Hematopoietic multipotent progenitor cell treated with erythropoietin and hydrocortisone succinate and interleukin-3 and kit ligand, for 6 days (in vitro differentiated cells): ENCODE measurements around the gene OSCP1.
A peak's percentile ranks its signal among the peaks of the same experiment; 100 is the strongest.

Source experiments
- DNase-seq: peaks from one replicate; pipeline ENCODE4 v3.0.0-alpha.2; 2015

Gene OSCP1

GRCh38 chr1:36446271-36446670 is 4.0 kb downstream of the OSCP1 start:
- DNase-seq: peak; percentile 76

GRCh38 chr1:36443297-36443696 is 7.0 kb downstream of the OSCP1 start:
- DNase-seq: no peak

- DNase-seq: peak; percentile 24
Observed at GRCh38 chr1:36442337-36442736, 7.9 kb downstream of the OSCP1 start.

- DNase-seq: no peak
Observed at GRCh38 chr1:36440646-36441045, 9.6 kb downstream of the OSCP1 start.

DNA sequence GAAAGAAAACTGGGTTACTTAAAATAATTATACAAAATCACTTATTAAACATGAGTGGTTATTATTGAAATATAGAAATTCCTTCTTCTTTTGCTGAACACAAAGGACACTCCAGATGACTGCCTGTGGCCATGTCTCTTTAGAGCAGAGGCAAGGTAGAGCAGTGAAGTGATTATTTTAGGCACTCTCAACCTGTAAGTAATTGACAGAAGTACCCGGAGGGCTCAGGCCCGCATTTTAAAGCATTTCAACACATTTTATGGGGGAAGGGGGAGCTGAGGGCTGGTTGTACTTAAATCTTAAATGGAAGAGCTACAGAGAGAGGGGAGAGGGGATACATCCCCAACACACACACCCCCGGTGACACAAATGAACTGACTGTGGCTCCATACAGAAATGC is 10.2 kb downstream of the OSCP1 start:
- DNase-seq: no peak

GRCh38 chr1:36438715-36439114 is 11.5 kb downstream of the OSCP1 start:
- DNase-seq: no peak

GRCh38 chr1:36436821-36437220 is 13.4 kb downstream of the OSCP1 start:
- DNase-seq: no peak

- DNase-seq: no peak
Observed at GRCh38 chr1:36433102-36433501, 17.1 kb downstream of the OSCP1 start.

DNA sequence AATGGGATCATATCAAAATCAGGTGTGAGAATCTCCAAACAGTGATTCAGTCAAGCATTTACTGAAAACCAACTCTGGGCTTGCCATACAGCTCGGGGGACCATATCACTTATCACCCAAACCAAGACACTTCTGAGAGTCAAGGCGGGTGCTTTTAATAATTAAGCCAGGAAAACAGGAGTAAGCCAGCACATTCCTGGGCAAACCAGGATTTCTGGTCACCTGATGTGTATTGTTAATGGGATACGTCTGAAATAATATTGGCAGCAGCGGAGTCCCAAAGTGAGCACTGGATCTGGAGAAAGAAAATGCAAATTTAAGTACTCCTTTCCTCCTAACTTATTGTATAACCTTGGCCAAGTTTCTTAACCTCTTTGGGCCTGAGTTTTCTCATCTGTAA is 17.6 kb downstream of the OSCP1 start:
- DNase-seq: no peak

DNA sequence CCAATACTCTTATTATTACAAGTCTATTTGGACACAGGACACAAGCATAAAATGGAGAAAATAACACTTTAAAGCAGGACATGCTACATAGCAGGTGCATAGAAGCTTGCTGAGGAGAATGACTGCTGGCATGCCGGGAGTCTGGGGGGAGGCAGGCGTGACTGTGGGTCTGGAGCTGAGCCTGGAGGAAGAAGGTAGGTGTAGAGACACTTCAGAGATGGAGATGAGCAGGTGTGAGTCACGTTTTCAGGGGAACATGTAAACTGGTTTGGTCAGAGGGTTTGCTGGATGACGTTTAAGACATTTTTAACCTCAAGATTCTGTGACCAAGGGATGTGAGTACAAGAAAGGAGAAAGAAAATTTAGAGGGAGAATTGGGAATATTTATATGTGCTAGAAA is 24.5 kb downstream of the OSCP1 start:
- DNase-seq: no peak

- no peak for DNase-seq
Observed at GRCh38 chr1:36421649-36422048, 28.6 kb downstream of the OSCP1 start.

DNA sequence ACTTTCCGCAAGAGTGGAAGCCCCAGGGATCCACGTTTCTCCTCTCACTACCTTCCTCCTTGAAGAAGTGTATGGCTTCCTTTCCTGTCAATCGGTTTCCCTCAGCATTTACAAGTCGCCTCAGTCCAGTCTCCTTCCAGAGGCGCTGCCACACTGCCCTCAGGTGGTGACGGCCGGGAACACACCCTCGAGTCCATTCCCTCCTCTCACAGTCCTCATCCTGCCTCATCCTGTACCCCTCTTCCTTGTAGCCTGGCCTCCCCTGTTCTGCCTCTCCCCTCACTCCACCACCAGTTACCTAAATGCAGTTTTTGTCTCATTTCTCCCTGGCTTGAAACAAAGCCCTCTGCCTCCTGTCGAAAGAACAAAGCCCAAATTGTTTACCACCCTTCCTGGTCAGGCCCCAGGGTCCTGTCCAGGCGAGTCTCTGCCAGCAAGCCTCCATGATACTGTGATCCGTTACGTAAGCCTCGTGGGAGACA is 29.4 kb downstream of the OSCP1 start:
- DNase-seq: peak; percentile 91

DNA sequence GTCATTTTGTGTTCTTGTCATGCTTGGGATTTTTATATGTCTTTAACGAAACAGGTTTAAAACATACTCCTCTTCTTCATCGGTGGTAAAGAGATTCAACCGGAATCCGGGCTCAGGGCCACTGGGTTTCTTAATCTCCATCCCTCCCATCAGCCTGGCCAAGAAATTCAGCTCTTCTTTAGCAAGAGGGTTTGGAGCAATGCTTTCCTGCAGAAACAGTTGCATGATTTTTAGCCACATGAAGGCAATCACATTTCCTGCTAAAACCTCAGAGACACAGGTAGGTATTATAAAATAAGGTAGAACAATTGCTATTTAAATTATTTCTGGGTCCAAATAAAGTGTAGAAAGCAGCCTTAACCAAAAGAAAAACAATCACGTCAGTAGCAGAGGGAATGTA is 29.8 kb downstream of the OSCP1 start:
- no peak for DNase-seq

DNA sequence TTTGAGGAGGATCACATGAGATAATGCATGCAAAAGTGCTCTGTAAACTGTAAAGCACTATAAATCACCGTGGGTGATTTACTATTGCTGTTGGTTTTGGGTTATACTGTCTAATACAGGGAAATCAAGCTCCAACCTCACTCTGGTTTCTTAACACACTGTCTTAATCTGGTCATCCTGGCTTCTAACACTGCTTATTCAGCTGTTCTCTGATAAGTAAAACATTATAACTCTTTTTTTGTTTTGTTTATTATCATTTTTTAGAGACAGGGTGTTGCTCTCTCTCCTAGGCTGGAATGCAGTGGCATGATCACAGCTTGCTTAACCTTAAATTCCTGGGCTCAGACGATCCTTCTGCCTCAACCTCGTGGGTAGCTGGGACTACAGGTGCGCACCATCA is 30.7 kb downstream of the OSCP1 start:
- no peak for DNase-seq

DNA sequence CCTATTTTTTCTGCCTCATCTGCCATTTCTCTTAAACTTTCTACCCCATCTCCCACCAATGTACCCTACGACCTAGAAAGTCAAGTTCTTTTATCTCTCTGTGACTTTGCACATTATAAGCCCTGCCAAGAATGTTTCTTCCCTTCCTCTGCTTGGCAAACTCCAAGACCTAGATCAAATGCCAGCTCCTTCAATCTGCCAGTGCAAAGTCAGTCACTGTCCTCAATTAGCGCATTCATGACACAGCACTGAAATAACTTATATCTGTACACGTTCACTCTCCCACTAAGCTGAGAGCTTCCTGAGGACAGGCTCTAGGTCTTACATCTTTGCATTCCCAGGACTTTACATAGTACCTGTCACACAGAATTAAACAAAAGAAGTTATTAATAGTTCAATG is 31.1 kb downstream of the OSCP1 start:
- no peak for DNase-seq

DNA sequence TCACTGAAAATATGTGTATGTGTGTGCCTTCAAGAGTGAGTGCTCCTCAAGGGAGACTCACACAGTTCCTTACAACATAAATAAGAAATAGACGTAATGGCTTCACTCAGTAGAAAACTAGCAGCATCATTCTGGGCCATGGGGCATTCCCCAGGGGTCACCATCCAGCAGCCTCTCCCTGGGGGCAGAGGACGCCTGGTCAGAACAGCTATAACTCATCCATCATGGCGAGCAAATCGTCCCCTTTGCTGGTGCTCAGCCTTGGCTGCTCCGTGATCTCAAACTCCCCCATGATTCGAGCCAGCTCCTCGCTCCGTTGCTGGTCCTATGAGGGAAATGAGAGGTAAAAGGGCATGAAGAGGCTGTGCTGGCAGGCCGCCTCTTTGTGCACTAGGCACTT is 32.3 kb downstream of the OSCP1 start:
- DNase-seq: no peak

DNA sequence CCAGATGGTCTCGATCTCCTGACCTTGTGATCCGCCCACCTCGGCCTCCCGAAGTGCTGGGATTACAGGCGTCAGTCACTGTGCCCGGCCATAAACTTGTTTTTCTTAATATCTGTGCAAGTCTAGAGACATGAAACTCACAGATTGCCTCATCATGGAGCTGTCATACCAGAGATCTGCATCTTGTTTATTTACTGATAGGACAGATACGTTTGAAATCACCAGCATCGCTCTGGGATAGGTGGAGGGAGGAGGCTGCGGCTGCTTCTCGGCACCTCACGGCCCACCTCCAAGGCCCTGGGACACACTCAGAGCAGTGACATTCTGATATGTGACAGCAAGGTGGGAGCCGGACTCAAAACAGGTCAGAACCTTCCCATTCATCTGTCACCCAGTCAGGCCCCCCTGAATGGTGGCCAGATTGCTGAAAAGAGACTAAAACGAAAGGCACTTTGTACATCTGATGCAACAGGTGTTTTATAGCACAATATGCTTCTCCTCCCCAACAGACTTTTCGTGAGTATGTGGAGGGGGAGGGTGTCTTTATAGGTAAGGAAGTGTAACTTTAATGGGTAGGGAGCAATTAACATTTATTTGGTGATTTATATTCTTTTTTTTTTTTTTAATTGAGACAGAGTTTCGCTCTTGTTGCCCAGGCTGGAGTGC is 34.5 kb downstream of the OSCP1 start:
- DNase-seq: no peak

GRCh38 chr1:36414384-36414783 is 35.9 kb downstream of the OSCP1 start:
- DNase-seq: no peak

GRCh38 chr1:36411674-36412648 is 38.3 kb downstream of the OSCP1 start:
- DNase-seq: peak; percentile 85

DNA sequence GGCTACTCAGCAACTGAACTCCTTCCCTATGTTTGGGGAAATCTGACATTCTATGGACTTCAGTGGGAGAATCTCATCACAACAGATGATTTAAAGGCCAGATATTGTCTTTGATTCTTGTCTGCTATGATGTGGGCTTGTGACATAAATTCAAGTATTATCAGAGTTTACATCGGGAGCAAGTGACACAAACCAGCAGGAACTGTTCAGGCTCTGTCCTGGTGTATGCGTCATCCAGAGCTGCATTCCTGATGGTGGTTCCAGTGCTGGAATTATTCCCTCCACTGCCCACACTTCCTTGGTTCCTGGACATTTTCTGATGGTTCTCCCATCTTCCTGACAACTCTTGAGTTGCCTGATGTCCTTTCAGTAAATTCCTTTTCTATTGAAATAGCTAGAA is 41.8 kb downstream of the OSCP1 start:
- no peak for DNase-seq

GRCh38 chr1:36406440-36406839 is 43.8 kb downstream of the OSCP1 start:
- DNase-seq: no peak

DNA sequence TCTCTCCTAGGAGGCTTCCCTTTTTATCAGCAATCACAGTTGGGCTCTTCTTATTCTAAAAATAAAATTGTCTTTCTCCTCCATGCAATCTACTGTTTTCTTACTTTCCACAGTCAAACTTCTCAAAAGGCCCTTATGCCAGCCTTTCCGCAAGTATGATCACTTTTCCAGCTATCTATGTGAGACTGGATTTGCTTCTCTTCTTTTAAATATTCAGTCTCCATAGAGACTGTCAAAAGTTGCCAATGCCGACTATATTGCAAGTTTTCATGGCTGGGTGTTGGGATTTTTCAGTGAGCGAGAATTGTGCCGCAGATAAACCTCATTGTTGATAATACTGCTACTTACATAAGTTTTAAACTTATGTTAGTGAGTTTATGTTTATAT is 47.8 kb downstream of the OSCP1 start:
- DNase-seq: no peak

GRCh38 chr1:36401602-36402503 is 48.4 kb downstream of the OSCP1 start:
- DNase-seq: no peak
